ENCODE data around the gene EDN1.

- TF ChIP-seq POLR2A (IDR thresholded peaks at IDR 0.05) (no peak), CTCF (IDR thresholded peaks at IDR 0.05) (no peak)
Measured at GRCh38 chr6:12241493-12242175, 48.5 kb upstream of the EDN1 start.
